Thyroid gland (tissue), 4 donors: ENCODE data around the gene UBE2I.

Experiments used
- CTCF ChIP-seq, 6 experiments: fragments of 200-600 bp in 3 of 6; fragments of 450-650 bp in 3 of 6; sonication (generic) in 3 of 6; IDR thresholded peaks; one replicate each; pipeline ENCODE4 v1.5.1; 2016 to 2019; ENCODE audit warnings: antibody characterized with exemption in 6 of 6, mild to moderate bottlenecking in 2 of 6, inconsistent platforms in 1 of 6, moderate library complexity in 1 of 6
- POLR2A ChIP-seq, 2 donors: fragments of 450-650 bp; IDR thresholded peaks; one replicate each; pipeline ENCODE4 v1.6.1; 2017; ENCODE audit warnings: antibody characterized with exemption in 2 of 2, mild to moderate bottlenecking in 2 of 2, moderate library complexity in 1 of 2

- no peak for TF ChIP-seq CTCF (IDR thresholded peaks at IDR 0.05)
- no peak for TF ChIP-seq POLR2A (IDR thresholded peaks at IDR 0.05)
Measured at GRCh38 chr16:1262846-1263221, 46.6 kb upstream of the UBE2I start.
